Measurements from ENCODE around the gene PGAP3. TPM values are rescaled to one million over a fixed set of nuclear protein-coding genes. Genes with fewer than 3 reads are reported as not detected.

PGAP3 gene
- total and polyA plus RNA-seq, 5 donors = 12.9 to 24.0 (median 14.7) TPM

DNA sequence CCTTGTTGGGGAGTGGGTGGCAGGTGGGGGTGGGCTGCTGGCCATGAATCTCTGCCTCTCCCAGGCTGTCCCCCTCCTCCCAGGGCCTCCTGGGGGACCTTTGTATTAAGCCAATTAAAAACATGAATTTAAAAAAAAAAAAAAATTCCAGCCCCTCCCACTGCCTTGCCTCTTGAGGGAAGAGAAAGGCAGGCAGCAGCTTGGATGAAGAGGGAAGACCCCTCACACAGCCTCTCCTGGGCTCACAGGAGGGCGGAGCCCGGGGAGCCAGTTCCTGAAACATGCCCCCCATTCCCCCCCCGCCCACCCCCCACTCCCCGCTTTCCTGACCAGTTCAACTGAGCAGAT, 24.5 kb downstream of the PGAP3 start:
- DNase-seq (peak in 1 of 3 donors; percentile 48), ATAC-seq (no peak)
- H3K27ac ChIP-seq (ENCODE audit: low read length) = no peak overlapping the region
- H3K4me3 ChIP-seq (ENCODE audit: low read length) = no peak overlapping the region
- no peaks in the 10 kb centered on the region for H3K9me3 ChIP-seq (ENCODE audit: control insufficient read depth, low read length)
- intact Hi-C loops (cut with DNase I) = loop anchor here in 1 of 4 donors (10.0 kb wide), 1 partner anchor 61 kb away; no protein-coding TSS in a partner anchor
- H3K27me3 ChIP-seq (ENCODE audit: control insufficient read depth, insufficient read depth) = no peaks in the 10 kb centered on the region
- peaks cover 6% of the 10 kb centered on the region for H3K4me1 ChIP-seq (ENCODE audit: control insufficient read depth, insufficient read depth, low read length)
- WGBS = 61% methylated on average over 4 of the region's 4 CpGs

DNA sequence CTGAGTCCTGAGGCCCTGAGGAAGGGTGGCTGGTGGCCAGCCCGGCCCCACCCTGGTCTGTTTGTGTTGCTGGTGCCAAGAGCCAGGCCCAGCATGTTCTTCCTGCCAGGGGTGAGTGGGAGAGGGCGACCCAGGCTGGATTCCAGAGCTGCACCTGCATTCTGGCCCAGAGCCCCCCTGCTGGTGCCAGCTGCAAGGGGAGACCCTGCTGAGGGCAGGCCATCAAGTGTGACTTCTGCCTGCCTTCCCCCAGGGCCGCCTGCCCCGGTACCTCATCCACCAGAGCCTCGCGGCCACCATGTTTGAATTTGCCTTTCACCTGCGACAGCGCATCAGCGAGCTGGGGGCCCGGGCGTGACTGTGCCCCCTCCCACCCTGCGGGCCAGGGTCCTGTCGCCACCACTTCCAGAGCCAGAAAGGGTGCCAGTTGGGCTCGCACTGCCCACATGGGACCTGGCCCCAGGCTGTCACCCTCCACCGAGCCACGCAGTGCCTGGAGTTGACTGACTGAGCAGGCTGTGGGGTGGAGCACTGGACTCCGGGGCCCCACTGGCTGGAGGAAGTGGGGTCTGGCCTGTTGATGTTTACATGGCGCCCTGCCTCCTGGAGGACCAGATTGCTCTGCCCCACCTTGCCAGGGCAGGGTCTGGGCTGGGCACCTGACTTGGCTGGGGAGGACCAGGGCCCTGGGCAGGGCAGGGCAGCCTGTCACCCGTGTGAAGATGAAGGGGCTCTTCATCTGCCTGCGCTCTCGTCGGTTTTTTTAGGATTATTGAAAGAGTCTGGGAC, 25.1 kb downstream of the PGAP3 start:
- WGBS = 78% methylated on average over 22 of the region's 22 CpGs
- peak in 2 of 3 donors; percentile 64 to 77 for DNase-seq
- H3K9me3 ChIP-seq (ENCODE audit: control insufficient read depth, low read length) = no peaks in the 10 kb centered on the region
- no peak overlapping the region for H3K4me3 ChIP-seq (ENCODE audit: low read length)
- intact Hi-C loops (cut with DNase I) = loop anchor here in 1 of 4 donors (10.0 kb wide), 1 partner anchor 62 kb away; no protein-coding TSS in a partner anchor
- no peak for ATAC-seq
- no peaks in the 10 kb centered on the region for H3K27me3 ChIP-seq (ENCODE audit: control insufficient read depth, insufficient read depth)
- H3K4me1 ChIP-seq (ENCODE audit: control insufficient read depth, insufficient read depth, low read length) = peaks cover 6% of the 10 kb centered on the region
- no peak overlapping the region for H3K27ac ChIP-seq (ENCODE audit: low read length)

GRCh38 chr17:39661744-39662541, 25.9 kb downstream of the PGAP3 start:
- ATAC-seq (no peak), DNase-seq (peak in 2 of 3 donors; percentile 37 to 56)
- Histone ChIP-seq H3K9me3 (ENCODE audit: control insufficient read depth, low read length) (no peaks in the 10 kb centered on the region), H3K4me1 (ENCODE audit: control insufficient read depth, insufficient read depth, low read length) (peaks cover 6% of the 10 kb centered on the region), H3K27me3 (ENCODE audit: control insufficient read depth, insufficient read depth) (no peaks in the 10 kb centered on the region), H3K4me3 (ENCODE audit: low read length) (no peak overlapping the region), H3K27ac (ENCODE audit: low read length) (peak overlapping the region; percentile 68)
- WGBS = 86% methylated on average over 8 of the region's 8 CpGs
- intact Hi-C loops (cut with DNase I) = loop anchor here in 1 of 4 donors (10.0 kb wide), 1 partner anchor 63 kb away; no protein-coding TSS in a partner anchor

DNA sequence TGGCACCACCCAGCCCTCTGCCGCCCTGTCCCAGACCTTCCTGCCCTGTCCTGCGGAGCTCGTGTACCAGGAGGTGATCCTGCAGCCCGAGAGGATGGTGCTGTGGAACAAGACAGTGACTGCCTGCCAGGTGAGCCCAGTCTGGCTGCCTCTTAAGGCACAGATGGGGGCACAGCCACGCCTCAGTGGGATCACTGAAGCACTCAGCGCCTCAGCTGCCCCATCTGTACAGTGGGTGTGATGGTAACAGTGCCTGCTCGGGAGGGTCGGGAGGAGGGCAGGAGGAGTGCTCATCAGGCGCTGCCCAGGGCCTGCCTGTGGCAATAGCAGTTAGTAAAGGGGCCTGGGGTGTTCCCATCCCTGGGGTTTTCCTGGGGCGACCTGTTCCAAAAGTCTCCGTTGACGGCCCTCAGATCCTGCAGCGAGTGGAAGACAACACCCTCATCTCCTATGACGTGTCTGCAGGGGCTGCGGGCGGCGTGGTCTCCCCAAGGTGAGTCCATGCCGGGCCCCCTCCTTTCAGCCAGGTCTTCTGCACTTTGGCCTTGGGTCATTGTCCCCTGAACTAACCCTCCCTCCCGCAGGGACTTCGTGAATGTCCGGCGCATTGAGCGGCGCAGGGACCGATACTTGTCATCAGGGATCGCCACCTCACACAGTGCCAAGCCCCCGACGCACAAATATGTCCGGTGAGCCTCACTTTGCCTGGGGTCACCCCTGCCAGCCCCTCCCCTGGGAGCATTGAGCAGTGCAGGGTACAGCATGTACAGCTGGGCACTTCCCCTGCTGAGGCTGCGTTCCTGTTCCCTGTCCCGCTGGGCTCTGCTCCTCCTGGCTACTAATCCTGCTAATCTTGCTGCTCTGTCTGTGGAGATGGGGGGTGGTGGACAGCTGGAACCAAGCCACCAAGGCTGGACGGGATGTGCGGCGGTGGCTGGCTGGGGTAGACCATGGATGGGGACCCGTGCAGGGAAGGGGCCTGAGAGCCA, 27.2 kb downstream of the PGAP3 start:
- WGBS = 66% methylated on average over 35 of the region's 35 CpGs
- ATAC-seq (peak; percentile 9 to 41), DNase-seq (peak in 2 of 3 donors; percentile 79 to 86)
- no peak overlapping the region for H3K4me3 ChIP-seq (ENCODE audit: low read length)
- no peaks in the 10 kb centered on the region for H3K27me3 ChIP-seq (ENCODE audit: control insufficient read depth, insufficient read depth)
- no peaks in the 10 kb centered on the region for H3K9me3 ChIP-seq (ENCODE audit: control insufficient read depth, low read length)
- H3K4me1 ChIP-seq (ENCODE audit: control insufficient read depth, insufficient read depth, low read length) = peaks cover 6% of the 10 kb centered on the region
- intact Hi-C loops (cut with DNase I) = loop anchor here in 1 of 4 donors (10.0 kb wide), 1 partner anchor 64 kb away; no protein-coding TSS in a partner anchor
- peak overlapping the region; percentile 68 for H3K27ac ChIP-seq (ENCODE audit: low read length)

DNA sequence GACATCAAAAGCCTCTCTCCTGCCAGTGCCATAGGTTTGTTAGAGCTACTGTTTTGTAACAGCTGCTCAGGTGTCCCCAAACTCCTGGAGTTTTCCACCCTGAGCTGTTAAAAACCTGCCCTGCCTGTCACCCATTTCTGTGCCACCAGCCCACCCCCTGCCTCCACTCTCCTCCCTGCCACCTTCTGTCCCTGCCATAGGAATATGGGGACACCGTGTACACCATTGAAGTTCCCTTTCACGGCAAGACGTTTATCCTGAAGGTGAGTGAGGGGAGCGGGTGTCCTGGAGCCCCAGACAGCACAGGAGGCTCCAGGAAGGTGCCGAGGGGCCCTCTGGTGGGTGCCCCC, 27.9 kb downstream of the PGAP3 start:
- ATAC-seq (no peak), DNase-seq (no peak)
- peak overlapping the region; percentile 68 for H3K27ac ChIP-seq (ENCODE audit: low read length)
- peaks cover 6% of the 10 kb centered on the region for H3K4me1 ChIP-seq (ENCODE audit: control insufficient read depth, insufficient read depth, low read length)
- no peak overlapping the region for H3K4me3 ChIP-seq (ENCODE audit: low read length)
- H3K9me3 ChIP-seq (ENCODE audit: control insufficient read depth, low read length) = no peaks in the 10 kb centered on the region
- intact Hi-C loops (cut with DNase I) = loop anchor here in 1 of 4 donors (10.0 kb wide), 1 partner anchor 65 kb away; no protein-coding TSS in a partner anchor
- no peaks in the 10 kb centered on the region for H3K27me3 ChIP-seq (ENCODE audit: control insufficient read depth, insufficient read depth)
- 70% methylated on average over 5 of the region's 5 CpGs for WGBS

GRCh38 chr17:39659279-39660010, 28.4 kb downstream of the PGAP3 start:
- H3K27ac ChIP-seq (ENCODE audit: low read length) = peak overlapping the region; percentile 68
- WGBS = 39% methylated on average over 15 of the region's 15 CpGs
- no peak overlapping the region for H3K4me3 ChIP-seq (ENCODE audit: low read length)
- DNase-seq = peak in 1 of 3 donors; percentile 63
- intact Hi-C loops (cut with DNase I) = loop anchor here in 1 of 4 donors (10.0 kb wide), 1 partner anchor 65 kb away; no protein-coding TSS in a partner anchor
- peaks cover 6% of the 10 kb centered on the region for H3K4me1 ChIP-seq (ENCODE audit: control insufficient read depth, insufficient read depth, low read length)
- peak in 1 of 2 donors; percentile 21 for ATAC-seq
- no peaks in the 10 kb centered on the region for H3K9me3 ChIP-seq (ENCODE audit: control insufficient read depth, low read length)
- no peaks in the 10 kb centered on the region for H3K27me3 ChIP-seq (ENCODE audit: control insufficient read depth, insufficient read depth)

DNA sequence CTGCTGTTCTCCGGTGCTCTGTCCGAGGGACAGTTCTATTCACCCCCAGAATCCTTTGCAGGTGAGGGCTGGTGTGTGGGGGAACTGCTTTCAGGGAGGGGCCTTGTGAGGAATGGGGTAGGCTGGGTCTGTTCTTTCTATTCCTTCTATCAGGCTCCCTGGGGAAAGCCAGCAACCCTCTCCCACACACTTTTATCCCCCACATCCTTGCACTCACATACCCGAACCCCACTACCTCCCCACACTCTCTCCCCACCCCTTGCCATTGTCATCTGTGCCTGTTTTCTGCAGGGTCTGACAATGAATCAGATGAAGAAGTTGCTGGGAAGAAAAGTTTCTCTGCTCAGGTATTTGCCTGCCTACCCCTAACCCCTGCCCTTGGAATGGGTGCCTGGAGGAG, 29.1 kb downstream of the PGAP3 start:
- H3K27me3 ChIP-seq (ENCODE audit: control insufficient read depth, insufficient read depth) = no peaks in the 10 kb centered on the region
- 82% methylated on average over 3 of the region's 3 CpGs for WGBS
- ATAC-seq = no peak
- intact Hi-C loops (cut with DNase I) = no loop called here
- no peaks in the 10 kb centered on the region for H3K9me3 ChIP-seq (ENCODE audit: control insufficient read depth, low read length)
- DNase-seq = no peak
- H3K4me1 ChIP-seq (ENCODE audit: control insufficient read depth, insufficient read depth, low read length) = peaks cover 6% of the 10 kb centered on the region
- H3K4me3 ChIP-seq (ENCODE audit: low read length) = no peak overlapping the region
- peak overlapping the region; percentile 53 for H3K27ac ChIP-seq (ENCODE audit: low read length)

GRCh38 chr17:39658346-39658745, 29.5 kb downstream of the PGAP3 start:
- ATAC-seq (no peak), DNase-seq (peak in 1 of 3 donors; percentile 11)
- Histone ChIP-seq H3K27me3 (ENCODE audit: control insufficient read depth, insufficient read depth) (no peaks in the 10 kb centered on the region), H3K4me1 (ENCODE audit: control insufficient read depth, insufficient read depth, low read length) (peaks cover 6% of the 10 kb centered on the region), H3K9me3 (ENCODE audit: control insufficient read depth, low read length) (no peaks in the 10 kb centered on the region), H3K27ac (ENCODE audit: low read length) (no peak overlapping the region), H3K4me3 (ENCODE audit: low read length) (no peak overlapping the region)
- intact Hi-C loops (cut with DNase I) = no loop called here
- WGBS = 96% methylated on average over 11 of the region's 11 CpGs

- intact Hi-C loops (cut with DNase I) = no loop called here
- DNase-seq = no peak
- no peak for ATAC-seq
- no peaks in the 10 kb centered on the region for H3K27me3 ChIP-seq (ENCODE audit: control insufficient read depth, insufficient read depth)
- H3K9me3 ChIP-seq (ENCODE audit: control insufficient read depth, low read length) = no peaks in the 10 kb centered on the region
- 92% methylated on average over 2 of the region's 2 CpGs for WGBS
- H3K4me3 ChIP-seq (ENCODE audit: low read length) = no peak overlapping the region
- peaks cover 2% of the 10 kb centered on the region for H3K4me1 ChIP-seq (ENCODE audit: control insufficient read depth, insufficient read depth, low read length)
- no peak overlapping the region for H3K27ac ChIP-seq (ENCODE audit: low read length)
These were observed 32.8 kb downstream of the PGAP3 start for GRCh38 chr17:39655105-39655504.

Measured in right cardiac atrium (tissue), 5 donors.